Measurements from ENCODE around the gene TESK2.
"Not testable (repeated sequence)": the region's sequence is repeated elsewhere in the genome, so short reads cannot be mapped to it uniquely, and the experiment has no call there.

The TESK2 gene

DNA sequence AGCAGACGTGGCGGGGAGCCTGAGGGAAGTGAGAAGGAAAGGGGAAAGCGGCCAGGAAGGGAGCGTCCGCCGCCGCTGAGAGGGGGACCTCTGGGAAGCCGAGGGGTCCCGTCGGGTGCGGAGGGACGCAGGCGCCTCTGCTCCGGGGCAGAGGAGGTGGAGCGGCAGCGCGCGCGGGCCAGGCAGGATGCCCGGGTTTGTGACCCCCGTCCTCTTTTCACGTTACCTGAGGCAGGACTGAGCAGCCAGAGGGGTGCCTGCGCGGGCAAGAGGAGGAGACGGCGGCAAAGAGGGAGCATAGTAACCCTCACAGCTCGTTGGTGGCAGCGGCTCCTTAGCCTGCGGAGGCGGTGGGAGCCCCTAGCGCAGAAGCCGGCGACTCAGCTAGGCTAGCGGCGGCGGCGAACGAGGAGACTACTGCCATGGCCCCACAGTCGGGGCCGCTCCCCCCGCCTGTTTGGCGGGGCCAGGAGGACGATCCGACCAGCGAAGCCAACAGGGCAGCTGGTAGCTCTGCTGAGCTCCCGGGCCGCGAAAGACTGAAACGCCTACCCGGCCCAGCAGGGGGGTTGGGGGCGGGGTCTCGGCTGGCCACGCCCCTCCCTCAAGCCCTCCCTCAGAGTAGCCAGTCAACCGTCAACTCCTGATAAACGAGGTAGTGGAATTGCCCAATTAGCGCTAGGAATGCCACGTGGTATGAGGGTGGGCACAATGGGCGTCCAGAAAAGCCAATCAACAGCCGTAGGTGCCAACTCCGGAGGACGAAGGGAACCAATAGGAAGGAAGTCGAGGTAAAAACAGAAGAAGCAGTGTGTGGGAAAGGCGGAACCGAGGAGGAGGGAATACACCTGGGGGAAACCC is at the start of gene TESK2:
TSS of gene TESK2 (minus strand) at position 538 of the 861 bp plus-strand sequence. CDS start 33,378 bp downstream, outside the sequence.
- peak; percentile 100 for FAIRE-seq

DNA sequence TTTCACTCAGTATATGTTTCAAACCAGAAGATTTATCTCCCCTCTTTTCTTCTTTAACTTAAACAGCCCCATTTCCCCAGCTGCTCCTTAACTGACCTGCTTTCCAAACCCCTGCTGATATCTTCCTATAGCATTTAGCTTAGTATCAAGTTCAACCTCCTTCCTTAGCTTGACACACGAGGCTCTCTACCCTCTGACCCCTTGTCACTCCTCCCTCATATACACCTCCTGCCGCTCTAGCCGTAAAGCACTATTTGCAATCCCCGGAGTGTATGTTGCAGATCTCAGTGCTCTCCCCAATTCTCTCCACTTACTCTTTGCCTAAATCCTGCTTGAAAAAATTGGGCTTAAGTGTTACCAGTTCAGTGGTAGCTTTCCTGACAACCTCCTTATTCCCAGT is 45.9 kb upstream of the TESK2 start:
- no peak for FAIRE-seq

GRCh38 chr1:45535988-45536766 is 45.2 kb upstream of the TESK2 start:
- FAIRE-seq = no peak

DNA sequence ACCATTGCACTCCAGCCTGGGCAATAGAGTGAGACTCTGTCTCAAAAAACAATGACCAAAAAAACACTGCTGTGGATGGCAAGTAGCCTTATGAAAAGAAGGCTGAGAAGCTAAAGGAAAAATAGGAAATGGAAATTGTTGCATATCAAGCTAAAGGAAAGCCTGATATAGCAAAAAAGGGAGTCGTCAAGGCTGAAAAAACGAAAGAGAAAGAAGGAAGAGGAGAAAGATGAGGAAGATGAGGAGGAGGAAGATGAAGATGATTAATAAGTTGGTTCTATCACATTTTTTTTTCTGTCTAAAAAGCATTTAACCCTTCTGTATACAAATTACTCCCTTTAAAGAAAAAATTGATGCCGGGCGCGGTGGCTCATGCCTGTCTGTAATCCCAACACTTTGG is 40.9 kb upstream of the TESK2 start:
- FAIRE-seq = no peak

DNA sequence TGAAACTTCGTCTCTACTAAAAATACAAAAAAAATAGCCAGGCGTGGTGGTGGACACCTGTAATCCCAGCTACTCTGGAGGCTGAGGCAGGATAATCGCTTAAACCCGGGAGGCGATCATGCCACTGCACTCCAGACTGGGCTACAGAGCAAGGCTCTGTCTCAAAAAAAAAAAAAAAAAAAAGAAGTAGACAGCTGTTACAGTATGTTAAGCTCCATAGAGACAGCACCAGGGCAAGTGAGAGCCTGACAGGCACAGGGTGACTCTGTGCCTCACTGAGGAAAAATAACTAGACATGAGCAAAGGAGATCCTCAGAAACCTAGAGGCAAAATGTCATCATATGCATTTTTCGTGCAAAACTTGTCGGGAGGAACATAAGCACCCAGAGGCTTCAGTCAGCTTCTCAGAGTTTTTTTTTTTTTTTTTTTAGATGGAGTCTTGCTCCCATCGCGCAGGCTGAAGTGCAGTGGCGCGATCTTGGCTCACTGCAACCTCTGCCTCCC is 39.7 kb upstream of the TESK2 start:
- no peak for FAIRE-seq

DNA sequence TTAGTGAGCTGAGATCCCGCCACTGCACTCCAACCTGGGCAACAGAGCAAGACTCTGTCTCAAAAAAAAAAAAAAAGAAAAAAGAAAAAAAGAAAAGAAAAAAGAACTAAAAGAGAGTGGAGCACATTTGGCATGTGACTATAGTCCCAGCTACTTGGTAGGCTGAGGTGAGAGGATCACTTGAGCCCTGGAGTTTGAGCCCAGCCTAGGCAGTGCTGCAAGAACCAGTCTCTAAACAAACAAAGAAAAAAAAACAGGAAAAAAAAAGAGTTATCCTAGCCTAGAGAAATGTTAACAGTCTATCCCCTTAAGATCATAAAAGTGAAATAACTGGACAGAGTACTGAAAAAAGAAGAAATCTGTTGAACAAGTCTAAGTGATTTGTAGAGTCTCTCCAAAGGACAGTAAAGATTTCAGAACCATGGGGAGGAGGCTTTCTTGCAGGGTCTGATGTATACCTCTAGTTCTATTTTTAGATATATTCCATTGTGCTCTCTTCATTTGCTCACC is 35.2 kb upstream of the TESK2 start:
- no peak for FAIRE-seq

- FAIRE-seq = not testable (repeated sequence)
Measured at GRCh38 chr1:45523975-45524374, 33.0 kb upstream of the TESK2 start.

GRCh38 chr1:45523516-45523915 is 32.6 kb upstream of the TESK2 start:
- FAIRE-seq = not testable (repeated sequence)

- peak; percentile 77 for FAIRE-seq
Measured at GRCh38 chr1:45522324-45523104, 31.6 kb upstream of the TESK2 start.

GRCh38 chr1:45521413-45522323 is 30.7 kb upstream of the TESK2 start, which contains the start of gene PRDX1:
PRDX1 (minus strand) TSS chr1:45521884; CDS start chr1:45519043, 2,841 bp downstream.
- FAIRE-seq = peak; percentile 84

- FAIRE-seq = not testable (repeated sequence)
Measured at GRCh38 chr1:45519774-45520173, 28.8 kb upstream of the TESK2 start.

- no peak for FAIRE-seq
Measured at GRCh38 chr1:45518910-45519309, 27.9 kb upstream of the TESK2 start.

GRCh38 chr1:45518366-45518765 is 27.4 kb upstream of the TESK2 start:
- FAIRE-seq = not testable (repeated sequence)

- no peak for FAIRE-seq
Measured at GRCh38 chr1:45516465-45516864, 25.5 kb upstream of the TESK2 start.

DNA sequence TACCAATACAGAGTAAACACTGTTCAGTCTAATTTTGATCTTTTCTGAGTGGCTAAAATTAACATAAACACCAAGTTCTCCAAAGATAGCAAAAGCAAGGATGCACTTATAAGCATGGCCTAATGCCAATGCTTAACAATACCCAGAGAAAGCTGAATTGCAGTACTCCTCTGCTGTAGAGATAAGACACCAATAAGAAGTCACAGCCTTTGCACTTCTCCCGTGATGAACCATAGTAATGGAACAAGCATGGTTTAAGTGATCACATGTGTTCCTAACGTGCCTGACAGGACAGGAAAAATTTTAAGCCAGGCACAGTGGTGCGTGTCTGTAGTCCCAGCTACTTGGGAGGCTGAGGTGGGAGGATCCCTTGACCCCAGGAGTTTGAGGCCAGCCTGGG is 25.1 kb upstream of the TESK2 start:
- no peak for FAIRE-seq

DNA sequence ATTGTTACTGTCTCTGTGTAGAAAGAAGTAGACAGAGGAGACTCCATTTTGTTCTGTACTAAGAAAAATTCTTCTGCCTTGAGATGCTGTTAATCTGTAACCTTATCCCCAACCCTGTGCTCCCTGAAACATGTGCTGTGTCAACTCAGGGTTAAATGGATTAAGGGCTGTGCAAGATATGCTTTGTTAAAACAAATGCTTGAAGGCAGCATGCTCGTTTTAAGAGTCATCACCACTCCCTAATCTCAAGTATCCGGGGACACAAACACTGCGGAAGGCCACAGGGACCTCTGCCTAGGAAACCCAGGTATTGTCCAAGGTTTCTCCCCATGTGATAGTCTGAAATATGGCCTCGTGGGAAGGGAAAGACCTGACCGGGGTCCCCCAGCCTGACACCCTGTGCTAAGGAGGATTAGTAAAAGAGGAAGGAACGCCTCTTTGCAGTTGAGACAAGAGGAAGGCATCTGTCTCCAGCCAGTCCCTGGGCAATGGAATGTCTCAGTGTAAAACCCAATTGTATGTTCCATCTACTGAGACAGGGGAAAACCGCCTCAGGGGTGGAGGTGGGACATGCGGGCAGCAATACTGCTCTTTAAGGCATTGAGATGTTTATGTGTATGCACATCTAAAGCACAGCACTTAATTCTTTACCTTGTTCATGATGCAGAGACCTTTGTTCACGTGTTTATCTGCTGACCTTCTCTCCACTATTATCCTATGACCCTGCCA is 22.7 kb upstream of the TESK2 start:
- FAIRE-seq = not testable (repeated sequence)

DNA sequence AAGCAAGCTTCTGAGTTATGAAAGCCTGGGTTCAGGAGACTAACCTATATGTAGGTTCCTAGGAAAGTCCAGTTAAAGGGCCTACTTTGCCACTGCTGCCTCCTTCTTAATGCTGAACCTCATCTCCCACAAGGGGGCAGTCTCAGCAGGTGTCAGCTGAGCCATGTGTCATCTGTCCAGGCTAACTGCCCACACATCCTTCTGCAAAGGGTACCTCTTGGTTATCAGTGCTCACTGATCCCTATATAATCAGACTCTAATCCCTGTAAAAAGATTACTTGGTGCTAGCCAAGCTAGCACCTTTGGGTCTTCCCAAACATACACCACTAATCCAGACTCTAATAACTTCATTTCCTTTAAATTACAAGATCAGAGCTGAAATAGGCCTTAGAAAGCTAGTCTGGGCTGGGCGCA is 21.7 kb upstream of the TESK2 start:
- FAIRE-seq = peak; percentile 17

- no peak for FAIRE-seq
Measured at GRCh38 chr1:45510972-45511527, 20.1 kb upstream of the TESK2 start.

DNA sequence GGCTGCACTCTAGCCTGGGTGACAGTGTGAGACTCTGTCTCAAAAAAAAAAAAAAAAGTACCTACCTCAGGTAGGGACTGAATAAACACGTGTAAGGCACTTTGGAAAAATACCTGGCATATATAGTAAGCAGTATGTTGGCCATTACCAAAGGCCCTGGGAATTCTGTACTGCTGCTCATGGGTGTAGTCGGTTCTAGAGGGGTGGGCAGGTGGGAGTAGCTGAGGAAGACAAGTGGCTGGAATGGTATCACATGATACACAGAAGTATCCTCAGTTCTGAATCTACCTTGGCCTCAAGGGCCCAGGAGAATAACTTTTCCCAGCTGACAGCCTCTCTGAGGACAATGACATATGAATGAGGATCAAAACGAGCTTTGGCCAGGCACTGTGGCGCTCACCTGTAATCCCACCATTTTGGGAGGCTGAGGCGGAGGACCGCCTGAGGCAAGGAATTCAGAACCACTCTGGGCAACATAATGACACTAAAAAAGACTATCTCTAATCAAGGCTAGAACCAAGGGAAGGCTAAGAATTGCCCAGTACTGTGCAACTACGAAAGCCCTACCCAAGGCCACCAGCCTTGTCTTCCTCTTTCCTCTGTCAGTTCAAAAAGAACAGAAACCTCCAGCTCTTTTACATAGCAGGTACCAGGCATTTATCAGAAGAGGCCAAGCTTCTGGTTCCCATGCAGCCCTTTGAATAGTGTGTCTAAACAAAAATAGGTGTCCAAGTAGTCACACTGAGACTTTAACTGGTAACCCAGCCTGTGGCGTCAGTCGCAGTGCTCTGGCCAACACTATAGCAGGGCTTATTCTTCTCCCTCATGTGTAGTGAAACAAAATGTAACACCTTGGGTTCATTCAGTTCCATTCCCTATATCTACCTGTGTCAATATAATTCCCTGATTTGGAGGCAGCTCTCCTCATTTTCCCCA is 19.3 kb upstream of the TESK2 start:
- no peak for FAIRE-seq

Measured in G401.6 (cell line).